Mesenchymal stem cell (in vitro differentiated cells and primary cell): Measurements from ENCODE around the gene MSH3.

Source experiments
- DNase-seq: peaks from one replicate; pipeline ENCODE4 v3.0.0-alpha.2; 2013
- H2AFZ ChIP-seq: one replicate; pipeline ENCODE4 v1.6.1; 2013; ENCODE audit warnings: low read depth, mild to moderate bottlenecking, control low read depth, inconsistent platforms, low read length, moderate library complexity
- H2AK5ac ChIP-seq: 2 replicates; pipeline ENCODE4 v1.6.1; 2013; ENCODE audit warnings: low read length, moderate library complexity, mild to moderate bottlenecking, inconsistent platforms; ENCODE audit not compliant: severe bottlenecking
- H2BK120ac ChIP-seq: one replicate; pipeline ENCODE4 v1.6.1; 2013; ENCODE audit warnings: low read depth, mild to moderate bottlenecking, inconsistent platforms, low read length, moderate library complexity
- H2BK12ac ChIP-seq, 2 experiments: one replicate each; pipeline ENCODE4 v1.6.1; 2013; ENCODE audit warnings: inconsistent platforms in 2 of 2, low read length in 2 of 2, mild to moderate bottlenecking in 2 of 2, moderate library complexity in 2 of 2, control low read depth in 1 of 2
- H2BK15ac ChIP-seq: one replicate; pipeline ENCODE4 v1.6.1; 2013; ENCODE audit warnings: mild to moderate bottlenecking, low read depth, inconsistent platforms; ENCODE audit not compliant: poor library complexity, severe bottlenecking
- H2BK5ac ChIP-seq: 2 replicates; pipeline ENCODE4 v1.6.1; 2013; ENCODE audit warnings: low read depth, mild to moderate bottlenecking, low read length, control low read depth, inconsistent platforms; ENCODE audit not compliant: poor library complexity, severe bottlenecking
- H3K14ac ChIP-seq, 2 experiments: one replicate each; pipeline ENCODE4 v1.6.1; 2013; ENCODE audit warnings: inconsistent platforms in 2 of 2, low read length in 2 of 2, control low read depth in 1 of 2, mild to moderate bottlenecking in 1 of 2, moderate library complexity in 1 of 2
- H3K18ac ChIP-seq, 2 experiments: one replicate each; pipeline ENCODE4 v1.6.1; 2013; ENCODE audit warnings: inconsistent platforms in 2 of 2, low read length in 2 of 2, control low read depth in 1 of 2, low read depth in 1 of 2, mild to moderate bottlenecking in 1 of 2
- H3K23ac ChIP-seq, 2 experiments: one replicate each; pipeline ENCODE4 v1.6.1; 2013; ENCODE audit warnings: inconsistent platforms in 2 of 2, low read length in 2 of 2, mild to moderate bottlenecking in 2 of 2, moderate library complexity in 2 of 2, control low read depth in 1 of 2
- H3K27ac ChIP-seq: 2 replicates; pipeline ENCODE4 v1.5.1; 2013; ENCODE audit warnings: mild to moderate bottlenecking, moderate library complexity, low read length, control low read depth, inconsistent platforms; ENCODE audit not compliant: poor library complexity, severe bottlenecking
- H3K27me3 ChIP-seq, 2 experiments: 2 replicates each; pipeline versions ENCODE4 v1.6.1 to v1.7.0; 2013; ENCODE audit warnings: low read length in 2 of 2, mild to moderate bottlenecking in 2 of 2, moderate library complexity in 2 of 2, control low read depth in 1 of 2, inconsistent platforms in 1 of 2; ENCODE audit not compliant: control insufficient read depth in 1 of 2, insufficient read depth in 1 of 2
- H3K36me3 ChIP-seq, 2 experiments: 2 replicates each; pipeline versions ENCODE4 v1.6.1 to v1.7.0; 2013; ENCODE audit warnings: low read length in 2 of 2, control low read depth in 1 of 2, inconsistent platforms in 1 of 2, low read depth in 1 of 2, mild to moderate bottlenecking in 1 of 2; ENCODE audit not compliant: insufficient read depth in 2 of 2, control insufficient read depth in 1 of 2
- H3K4ac ChIP-seq, 2 experiments: one replicate each; pipeline ENCODE4 v1.6.1; 2013; ENCODE audit warnings: inconsistent platforms in 2 of 2, low read length in 2 of 2, mild to moderate bottlenecking in 2 of 2, moderate library complexity in 2 of 2, control low read depth in 1 of 2, low read depth in 1 of 2
- H3K4me1 ChIP-seq: 2 replicates; pipeline ENCODE4 v1.6.1; 2013; ENCODE audit warnings: low read depth, low read length, control low read depth; ENCODE audit not compliant: control insufficient read depth, insufficient read depth
- H3K4me2 ChIP-seq: 2 replicates; pipeline ENCODE4 v1.6.1; 2013; ENCODE audit warnings: low read length, mild to moderate bottlenecking, inconsistent platforms; ENCODE audit not compliant: poor library complexity, severe bottlenecking
- H3K4me3 ChIP-seq, 2 experiments: 2 replicates each; pipeline versions ENCODE4 v1.5.1 to v1.7.0; 2013; ENCODE audit warnings: low read length in 2 of 2, mild to moderate bottlenecking in 2 of 2, control low read depth in 1 of 2, low read depth in 1 of 2; ENCODE audit not compliant: insufficient read depth in 1 of 2
- H3K79me1 ChIP-seq: replicated peaks from 2 replicates; pipeline ENCODE4 v1.6.1; 2013; ENCODE audit warnings: mild to moderate bottlenecking, control low read depth, low read length, inconsistent platforms; ENCODE audit not compliant: poor library complexity, severe bottlenecking
- H3K9ac ChIP-seq: 2 replicates; pipeline ENCODE4 v1.7.0; 2013; ENCODE audit warnings: mild to moderate bottlenecking, low read length, moderate library complexity
- H3K9me3 ChIP-seq: 2 replicates; pipeline ENCODE4 v1.7.0; 2013; ENCODE audit warnings: mild to moderate bottlenecking, low read length; ENCODE audit not compliant: control insufficient read depth
- H4K8ac ChIP-seq: one replicate; pipeline ENCODE4 v1.6.1; 2013; ENCODE audit warnings: inconsistent platforms, mild to moderate bottlenecking, low read length, moderate library complexity
- H4K91ac ChIP-seq: one replicate; pipeline ENCODE4 v1.6.1; 2013; ENCODE audit warnings: mild to moderate bottlenecking, low read length, inconsistent platforms
- WGBS: methylation state at CpG from one replicate; pipeline ENCODE4 v1.1.7; 2013; ENCODE audit warnings: mixed read lengths; 5-methylcytosine and 5-hydroxymethylcytosine counted together

The MSH3 gene

DNA sequence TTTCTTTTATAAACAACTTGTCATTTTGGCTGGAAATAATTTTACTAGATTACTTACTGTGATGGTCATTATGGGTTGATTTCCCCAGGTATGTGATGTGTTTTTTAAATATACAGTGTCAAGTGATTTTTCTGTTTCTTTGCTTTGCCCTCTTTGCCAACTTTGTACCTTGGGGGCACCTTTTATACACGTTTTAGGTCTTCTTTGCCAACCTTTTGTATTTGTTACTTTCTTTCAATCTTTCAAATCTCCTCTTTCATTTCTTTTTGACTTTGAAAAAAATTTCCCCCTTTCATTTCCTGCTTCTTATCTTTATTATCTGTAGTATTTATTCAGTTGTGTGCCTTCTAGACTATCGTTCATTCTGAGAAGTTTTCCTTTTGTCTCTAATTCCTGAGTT lies 65.7 kb downstream of the MSH3 start:
- Histone ChIP-seq H2BK120ac (no peak overlapping the region), H2AK5ac (no peak overlapping the region), H2BK15ac (no peak overlapping the region), H4K91ac (no peak overlapping the region), H3K14ac (no peak overlapping the region), H3K4me1 (no peaks in the 10 kb centered on the region), H3K23ac (no peak overlapping the region), H3K27ac (no peak overlapping the region), H3K27me3 (no peaks in the 10 kb centered on the region), H2BK5ac (no peak overlapping the region), H3K4ac (no peak overlapping the region), H2BK12ac (no peak overlapping the region), H3K79me1 (peaks cover 3% of the 10 kb centered on the region), H3K9me3 (peaks cover 13% of the 10 kb centered on the region), H3K4me3 (no peak overlapping the region), H3K9ac (no peak overlapping the region), H3K18ac (no peak overlapping the region), H3K36me3 (peaks cover 2 to 29% of the 10 kb centered on the region in 2 experiments), H4K8ac (no peak overlapping the region), H2AFZ (no peak overlapping the region), H3K4me2 (no peak overlapping the region)
- WGBS = 87% methylated on average over 1 of the region's 2 CpGs
- DNase-seq = no peak

- no peak overlapping the region for H2BK12ac ChIP-seq
- no peak overlapping the region for H4K91ac ChIP-seq
- no peak overlapping the region for H2AFZ ChIP-seq
- H3K27ac ChIP-seq = no peak overlapping the region
- no peak overlapping the region for H3K4ac ChIP-seq
- H3K4me2 ChIP-seq = no peak overlapping the region
- no peak overlapping the region for H4K8ac ChIP-seq
- peaks cover 3% of the 10 kb centered on the region for H3K79me1 ChIP-seq
- H3K4me3 ChIP-seq = no peak overlapping the region
- no peaks in the 10 kb centered on the region for H3K4me1 ChIP-seq
- peaks cover 13% of the 10 kb centered on the region for H3K9me3 ChIP-seq
- DNase-seq = no peak
- no peak overlapping the region for H2BK5ac ChIP-seq
- no peak overlapping the region for H2BK120ac ChIP-seq
- H2BK15ac ChIP-seq = no peak overlapping the region
- H3K18ac ChIP-seq = no peak overlapping the region
- H3K27me3 ChIP-seq = no peaks in the 10 kb centered on the region
- no peak overlapping the region for H3K14ac ChIP-seq
- H3K23ac ChIP-seq = no peak overlapping the region
- peaks cover 10 to 40% of the 10 kb centered on the region in 2 experiments for H3K36me3 ChIP-seq
- no peak overlapping the region for H3K9ac ChIP-seq
- 100% methylated on average over 1 of the region's 7 CpGs for whole genome bisulfite sequencing
- H2AK5ac ChIP-seq = no peak overlapping the region
These were observed 68.5 kb downstream of the MSH3 start for GRCh38 chr5:80722916-80723315.

GRCh38 chr5:80725446-80725845 lies 71.0 kb downstream of the MSH3 start:
- Histone ChIP-seq H3K27ac (no peak overlapping the region), H2BK15ac (no peak overlapping the region), H2BK5ac (no peak overlapping the region), H3K9ac (no peak overlapping the region), H3K4me1 (no peaks in the 10 kb centered on the region), H3K4me3 (no peak overlapping the region), H3K27me3 (no peaks in the 10 kb centered on the region), H3K4ac (no peak overlapping the region), H3K23ac (no peak overlapping the region), H2AK5ac (no peak overlapping the region), H4K8ac (no peak overlapping the region), H3K79me1 (peaks cover 1% of the 10 kb centered on the region), H3K14ac (no peak overlapping the region), H3K9me3 (peaks cover 1% of the 10 kb centered on the region), H2AFZ (no peak overlapping the region), H3K18ac (no peak overlapping the region), H3K36me3 (peaks cover 10 to 42% of the 10 kb centered on the region in 2 experiments), H2BK120ac (no peak overlapping the region), H2BK12ac (no peak overlapping the region), H4K91ac (no peak overlapping the region), H3K4me2 (no peak overlapping the region)
- no peak for DNase-seq
- WGBS = 99% methylated on average over 4 of the region's 6 CpGs

DNA sequence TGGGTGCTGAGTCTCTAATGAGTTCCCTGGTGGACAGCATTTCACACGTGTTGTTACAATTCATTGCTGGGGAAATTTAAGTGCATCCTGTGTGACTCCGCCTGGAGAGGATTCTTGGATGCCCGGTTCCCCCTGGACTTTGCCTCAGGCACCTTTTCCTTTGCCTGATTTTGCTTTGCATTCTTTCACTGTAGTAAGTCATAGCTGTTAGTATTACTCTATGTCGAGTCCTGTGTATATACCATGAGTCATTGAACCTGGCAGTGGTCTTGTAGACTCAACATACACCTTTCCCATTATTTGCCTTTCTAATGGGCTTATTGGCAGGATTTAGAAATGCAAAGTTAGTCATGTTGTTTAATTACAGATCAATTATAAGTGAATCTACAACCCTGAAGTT lies 82.3 kb downstream of the MSH3 start:
- Histone ChIP-seq H3K9ac (no peak overlapping the region), H2AFZ (no peak overlapping the region), H3K4me3 (no peak overlapping the region), H2BK15ac (no peak overlapping the region), H3K23ac (no peak overlapping the region), H3K18ac (no peak overlapping the region), H2BK12ac (no peak overlapping the region), H3K4me2 (no peak overlapping the region), H2BK120ac (no peak overlapping the region), H3K14ac (no peak overlapping the region), H3K4me1 (peaks cover 3% of the 10 kb centered on the region), H3K27me3 (no peaks in the 10 kb centered on the region), H3K4ac (no peak overlapping the region), H3K27ac (no peak overlapping the region), H4K91ac (no peak overlapping the region), H2BK5ac (no peak overlapping the region), H3K79me1 (no peaks in the 10 kb centered on the region), H3K36me3 (peaks cover 0 to 13% of the 10 kb centered on the region in 2 experiments), H3K9me3 (no peaks in the 10 kb centered on the region), H4K8ac (no peak overlapping the region), H2AK5ac (no peak overlapping the region)
- DNase-seq = peak; percentile 4
- WGBS = 98% methylated on average over 2 of the region's 4 CpGs
